Cardiac septum (tissue), 1 donor: Measurements from ENCODE around the gene GPR157. TPM values are rescaled to one million over a fixed set of nuclear protein-coding genes. Genes with fewer than 3 reads are reported as not detected.
"Not testable (repeated sequence)": the region's sequence is repeated elsewhere in the genome, so short reads cannot be mapped to it uniquely, and the experiment has no call there.

Experiments used
- DNase-seq: peaks from one replicate; pipeline ENCODE4 v3.0.0-alpha.2; 2020; ENCODE audit warnings: low spot score
- intact Hi-C: fragments of 100-400 bp; cut with DNase I; formaldehyde crosslinking; loops from one replicate; pipeline ENCODE4 v1.14.0; 2022
- total RNA-seq: library from RNA; stranded (reverse); fragmentation: NEBNext Ultra II Directional; extraction: Animal tissue kit (Norgen Biotek cat#: 25700); gene quantifications from one replicate; pipeline ENCODE4 v1.2.1, GENCODE V29; 2021
- donor health status: DM: no; HTN: no; CAD: no.

The GPR157 gene
- total RNA-seq, 1 donor from 2014 or later, result 23.0 TPM

DNA sequence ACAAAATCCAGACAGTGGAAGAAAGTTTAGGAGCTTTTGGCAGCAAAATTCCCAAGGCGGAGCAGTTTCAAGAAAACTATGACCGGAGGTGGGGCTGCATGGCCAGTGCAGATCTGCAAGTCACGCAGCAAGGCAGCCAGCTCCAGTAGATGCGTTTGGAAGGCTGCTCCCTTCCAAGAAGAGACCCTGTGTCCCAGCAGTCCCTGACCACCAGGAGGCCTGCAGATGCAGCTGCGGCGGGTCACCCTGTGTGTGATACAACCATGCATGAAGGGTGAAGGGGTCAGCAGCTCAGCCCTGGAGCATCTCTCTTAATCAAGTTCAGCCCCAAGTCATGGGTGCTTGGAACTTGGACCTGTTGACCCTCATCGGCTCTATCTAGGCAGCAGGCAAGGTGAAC lies 29.3 kb downstream of the GPR157 start:
- intact Hi-C loops, result no loop called here
- peak; percentile 60 for DNase-seq

DNA sequence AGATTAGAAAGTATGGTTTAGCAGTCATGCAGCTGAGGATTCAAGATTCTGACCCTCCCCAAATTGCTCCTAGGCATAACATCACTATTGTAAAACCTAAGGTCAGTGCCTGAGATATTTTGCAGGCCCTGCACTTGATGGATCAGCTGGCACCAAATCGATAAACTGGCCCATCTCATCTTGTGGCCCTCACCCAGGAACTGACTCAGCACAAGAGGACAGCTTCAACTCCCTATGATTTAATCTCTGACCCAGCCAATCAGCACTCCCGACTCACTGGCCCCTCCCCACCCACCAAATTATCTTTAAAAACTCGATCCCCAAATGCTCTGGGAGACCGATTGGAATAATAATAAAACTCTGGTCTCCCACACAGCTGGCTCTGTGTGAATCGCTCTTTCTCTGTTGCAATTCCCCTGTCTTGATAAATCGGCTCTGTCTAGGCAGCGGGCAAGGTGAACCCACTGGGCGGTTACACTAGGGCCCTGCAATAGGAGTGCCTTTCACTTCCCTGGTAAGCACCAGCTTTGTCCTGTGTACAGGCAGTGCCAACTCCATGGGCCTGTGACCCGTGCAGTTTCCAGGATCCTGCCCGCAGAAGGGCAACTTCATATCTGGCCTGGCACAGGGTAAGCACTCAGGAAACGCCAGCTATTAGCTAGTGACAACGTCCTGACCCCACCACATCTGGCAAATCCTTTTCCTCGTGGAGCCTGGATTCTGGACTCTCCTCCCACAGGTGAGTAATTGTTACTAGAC lies 30.8 kb downstream of the GPR157 start:
- DNase-seq, result peak; percentile 44
- intact Hi-C loops, result no loop called here

DNA sequence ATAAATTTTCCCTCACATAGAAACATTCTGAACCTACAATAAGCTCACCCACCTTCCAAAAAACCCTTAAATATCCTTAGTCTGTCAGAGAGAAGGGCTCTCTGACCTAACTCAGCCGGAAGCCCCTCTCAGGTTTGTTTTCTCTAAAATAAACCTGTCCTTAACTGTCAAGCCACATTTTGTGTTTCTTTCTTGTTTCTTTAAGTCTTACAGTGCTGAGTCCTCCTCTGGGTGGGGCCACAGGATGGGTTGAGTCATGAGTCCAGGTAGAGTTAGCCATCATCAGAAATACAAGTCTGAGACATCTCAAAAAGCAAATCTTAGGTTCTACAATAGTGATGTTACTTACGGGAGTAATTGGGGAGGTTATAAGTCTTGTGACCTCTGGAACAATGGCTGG lies 33.1 kb downstream of the GPR157 start:
- intact Hi-C loops, result no loop called here
- peak; percentile 10 for DNase-seq

DNA sequence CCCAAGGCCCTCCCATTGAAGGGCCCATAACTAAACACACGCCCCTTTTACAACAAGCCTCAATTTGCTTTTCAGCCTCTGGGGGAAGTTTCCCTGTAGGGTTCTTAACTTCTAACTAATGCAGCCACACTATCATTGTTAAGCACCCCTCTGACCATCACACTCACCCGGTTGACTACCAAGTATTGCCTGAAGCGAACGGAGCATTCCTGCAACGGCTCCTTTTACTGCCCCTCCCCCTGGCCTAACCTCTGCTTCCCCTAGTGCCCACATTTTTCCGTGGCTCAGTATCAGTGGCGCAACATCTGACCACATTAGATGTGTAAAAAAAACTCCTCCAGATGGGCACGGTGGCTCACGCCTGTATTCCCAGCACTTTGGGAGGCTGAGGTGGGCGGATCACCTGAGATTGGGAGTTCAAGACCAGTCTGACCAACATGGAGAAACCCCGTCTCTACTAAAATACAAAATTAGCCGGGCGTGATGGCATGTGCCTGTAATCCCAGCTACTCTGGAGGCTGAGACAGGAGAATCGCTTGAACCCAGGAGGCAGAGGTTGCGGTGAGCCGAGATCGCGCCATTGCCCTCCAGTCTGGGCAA lies 34.8 kb downstream of the GPR157 start:
- intact Hi-C loops, result not testable (repeated sequence)
- DNase-seq, result peak; percentile 75

DNA sequence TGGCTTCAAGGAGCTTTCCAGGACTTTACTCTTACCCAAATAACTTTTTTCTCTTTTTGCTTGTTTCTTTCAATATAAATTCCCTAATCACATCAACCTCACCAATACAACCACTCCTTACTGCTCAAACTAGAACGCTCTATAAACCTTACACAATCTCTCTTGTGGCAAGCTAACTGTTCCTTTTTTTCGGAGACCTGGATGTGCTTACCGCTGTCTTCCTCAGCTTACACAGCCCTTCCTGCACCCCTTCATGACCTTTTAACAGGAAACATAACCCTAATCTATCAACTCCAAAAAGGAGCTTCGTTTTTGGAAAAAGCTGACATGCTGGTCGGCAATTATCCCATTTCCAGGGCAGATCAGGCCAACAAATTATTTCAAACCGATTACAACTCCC lies 35.3 kb downstream of the GPR157 start:
- no peak for DNase-seq
- intact Hi-C loops, result no loop called here

GRCh38 chr1:9093091-9093490 lies 35.8 kb downstream of the GPR157 start:
- intact Hi-C loops, result no loop called here
- peak; percentile 14 for DNase-seq

DNA sequence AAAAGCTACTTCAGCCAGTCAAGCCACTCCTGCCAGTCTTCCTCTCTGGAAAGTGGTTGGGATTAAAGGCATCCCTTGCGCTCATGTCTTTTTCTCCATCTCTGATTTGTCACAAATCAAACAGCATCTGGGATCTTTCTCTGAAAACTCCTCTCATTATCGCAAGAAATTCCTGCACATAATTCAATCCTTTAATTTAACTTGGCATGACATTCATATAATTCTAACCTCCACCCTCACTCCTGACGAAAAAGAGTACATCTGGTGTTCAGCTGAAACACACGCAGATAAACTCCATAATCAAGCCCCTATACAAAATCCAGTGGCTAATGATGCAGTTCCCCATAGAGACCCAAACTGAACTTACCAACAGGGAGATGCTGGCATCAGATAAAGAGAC lies 40.1 kb downstream of the GPR157 start:
- intact Hi-C loops, result no loop called here
- no peak for DNase-seq

GRCh38 chr1:9087411-9088125 lies 41.3 kb downstream of the GPR157 start:
- DNase-seq, result peak; percentile 59
- intact Hi-C loops, result no loop called here

- intact Hi-C loops, result no loop called here
- DNase-seq, result peak; percentile 12
These were observed 42.1 kb downstream of the GPR157 start for GRCh38 chr1:9086796-9087195.

GRCh38 chr1:9086045-9086444 lies 42.9 kb downstream of the GPR157 start:
- intact Hi-C loops, result no loop called here

DNA sequence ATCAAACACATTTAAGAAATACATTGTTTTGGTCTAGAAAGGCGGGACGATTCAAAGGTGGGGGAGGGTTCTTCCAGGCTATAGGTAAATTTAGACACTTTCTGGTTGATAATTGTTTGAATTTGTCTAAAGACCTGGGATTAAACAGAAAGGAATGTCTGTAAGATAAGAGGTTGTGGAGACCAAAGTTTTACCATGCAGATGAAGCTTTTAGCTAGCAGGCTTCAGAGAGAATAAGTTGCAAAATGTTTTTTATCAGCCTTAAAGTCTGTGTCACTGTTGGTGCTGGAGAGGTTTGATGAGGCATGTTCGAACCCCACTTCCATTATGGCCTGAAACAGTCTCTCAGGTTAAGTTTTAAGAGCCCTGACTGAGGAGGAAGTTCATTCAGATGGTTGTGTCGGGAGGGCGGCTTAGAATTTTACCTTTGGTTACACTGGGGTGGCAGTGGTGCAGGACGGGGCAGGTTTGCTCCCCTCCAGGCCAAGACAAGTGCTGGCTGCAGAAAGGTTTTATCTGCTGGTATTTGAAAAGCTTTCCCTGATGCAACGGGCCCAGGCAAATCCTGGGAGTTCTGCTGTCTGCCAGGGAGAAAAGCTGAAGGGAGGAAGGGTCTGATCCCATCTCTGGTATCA lies 43.5 kb downstream of the GPR157 start:
- peak; percentile 61 for DNase-seq
- intact Hi-C loops, result no loop called here

More at GRCh38 chr1:9086045-9086444, 42.9 kb downstream of the GPR157 start:
- peak; percentile 29 for DNase-seq

DNA sequence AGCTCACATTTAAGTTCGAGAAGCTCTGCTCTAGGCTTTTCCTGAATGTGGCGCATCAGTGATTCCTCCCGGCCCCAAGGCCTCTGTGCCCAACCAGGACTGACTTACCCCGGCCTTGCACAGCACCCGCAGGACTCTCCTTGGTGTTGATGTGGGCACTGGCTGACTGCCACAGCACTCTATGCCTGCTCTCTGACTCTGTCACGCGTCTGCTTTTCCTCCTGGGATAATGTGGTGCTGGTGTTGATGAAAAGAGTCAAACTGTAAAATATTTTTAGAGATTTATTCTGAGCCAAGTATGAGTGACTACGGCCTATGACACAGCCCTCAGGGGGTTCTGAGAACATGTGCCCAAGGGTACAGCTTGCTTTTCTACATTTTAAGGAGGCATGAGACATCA lies 44.0 kb downstream of the GPR157 start:
- intact Hi-C loops, result no loop called here
- no peak for DNase-seq

DNA sequence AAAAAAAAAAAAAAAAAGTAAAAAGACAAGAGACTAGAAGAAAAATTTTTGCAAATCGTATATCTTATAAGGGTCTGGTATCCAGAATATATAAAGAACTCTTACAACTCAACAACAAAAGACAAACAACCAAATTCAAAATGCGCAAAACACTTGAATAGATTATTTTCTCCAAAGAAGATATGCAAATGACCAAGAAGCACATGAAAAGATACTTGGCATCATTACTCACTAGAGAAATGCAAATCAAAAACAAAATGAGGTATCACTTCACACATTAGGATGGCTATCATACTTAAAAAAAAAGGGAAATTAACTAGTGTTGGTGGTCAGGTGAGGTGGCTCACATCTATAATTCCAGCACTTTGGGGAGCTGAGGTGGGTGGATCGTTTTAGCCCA lies 47.4 kb downstream of the GPR157 start:
- DNase-seq, result no peak
- intact Hi-C loops, result no loop called here

DNA sequence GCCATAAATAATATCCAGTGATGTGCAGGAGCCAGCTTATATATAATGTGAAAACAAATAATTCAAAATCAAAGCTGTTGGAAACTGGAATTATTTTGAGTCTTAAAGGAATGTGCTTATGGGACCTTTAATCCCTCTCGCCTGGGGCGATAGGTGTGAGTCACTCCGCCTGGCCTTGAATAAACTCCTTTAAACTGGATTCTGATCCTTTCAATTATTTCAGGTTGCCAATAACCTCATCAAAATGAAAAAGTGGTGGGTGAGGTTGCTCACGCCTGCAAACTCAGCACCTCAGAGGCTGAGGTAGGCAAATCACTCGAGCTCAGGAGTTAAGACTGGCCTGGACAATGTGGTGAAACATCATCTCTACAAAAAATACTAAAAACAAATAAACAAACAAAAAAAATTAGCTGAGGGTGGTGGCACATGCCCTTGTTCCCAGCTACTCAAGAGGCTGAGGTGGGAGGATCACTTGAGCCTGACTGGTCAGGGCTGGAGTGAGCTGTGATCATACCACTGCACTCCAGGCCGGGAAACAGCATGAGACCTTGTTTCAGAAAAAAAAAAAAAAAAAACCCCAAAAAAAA lies 48.1 kb downstream of the GPR157 start:
- intact Hi-C loops, result no loop called here
- DNase-seq, result no peak

DNA sequence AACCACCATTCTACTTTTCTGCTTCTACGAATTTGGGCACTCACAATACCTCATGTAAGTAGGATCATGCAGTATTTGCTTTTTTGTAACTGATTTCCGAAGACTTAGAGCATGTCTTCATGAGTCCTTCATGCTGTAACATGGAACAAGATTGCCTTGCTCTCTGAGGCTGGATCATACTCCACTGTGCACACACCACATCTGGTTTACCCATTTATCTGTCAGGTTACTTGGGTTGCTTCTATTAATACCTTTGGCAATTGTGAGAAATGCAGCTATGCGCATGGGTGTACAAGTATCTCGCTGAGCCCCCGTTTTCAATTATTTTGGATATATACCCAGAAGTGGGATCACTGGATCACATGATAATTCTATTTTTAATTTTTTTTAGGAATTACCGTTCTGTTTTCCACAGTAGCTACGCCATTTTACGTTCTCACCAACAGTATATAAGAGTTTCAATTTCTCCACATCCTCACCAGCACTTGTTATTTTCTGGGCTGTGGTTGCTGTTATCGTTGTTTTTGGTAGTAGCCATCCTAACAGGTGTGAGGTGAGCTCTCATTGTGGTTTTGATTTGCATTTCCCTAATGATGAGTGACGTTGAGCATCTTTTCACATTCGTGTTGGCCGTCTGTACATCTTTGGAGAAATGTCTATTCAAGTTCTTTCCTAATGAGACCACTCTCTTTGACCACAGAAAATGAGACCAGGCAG lies 48.8 kb downstream of the GPR157 start:
- intact Hi-C loops, result no loop called here

DNA sequence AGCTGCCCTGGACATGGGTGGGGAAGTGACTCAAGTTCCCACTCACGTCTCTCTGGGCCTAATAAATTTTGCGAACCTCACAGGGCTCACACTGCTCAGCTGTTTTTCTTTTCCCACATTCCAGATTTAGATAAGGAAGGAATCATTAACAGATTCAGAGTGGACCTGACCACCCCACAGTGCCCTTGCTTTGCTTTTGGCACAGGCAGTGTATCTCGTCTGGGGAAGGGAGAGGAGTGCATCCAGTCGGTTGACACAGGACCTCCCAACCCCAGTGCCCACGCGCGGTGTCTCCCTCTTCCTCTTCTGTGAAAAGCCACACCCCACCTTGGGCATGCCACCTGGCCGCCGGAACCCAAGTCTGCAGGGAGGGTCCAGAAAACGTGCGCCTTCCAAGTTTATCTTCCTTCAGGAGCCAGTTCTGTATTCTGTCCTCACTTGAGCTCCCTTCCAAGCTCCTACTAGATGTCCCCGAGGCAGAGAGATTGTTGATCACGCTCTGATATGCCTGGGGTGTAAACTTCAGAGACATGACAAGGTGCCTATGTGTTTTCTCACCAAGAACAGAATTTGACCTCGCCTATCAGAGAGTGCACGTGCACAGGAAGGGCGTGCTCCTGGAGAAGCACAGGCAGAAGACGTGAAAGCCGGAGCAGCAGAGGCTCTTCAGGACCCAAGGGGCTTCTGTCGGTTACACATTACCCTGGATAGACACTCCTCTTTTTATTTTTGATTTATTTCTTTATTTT lies 50.0 kb downstream of the GPR157 start:
- no peak for DNase-seq
- intact Hi-C loops, result no loop called here

More for the DNA sequence above, 48.8 kb downstream of the GPR157 start:
- no peak for DNase-seq

DNA sequence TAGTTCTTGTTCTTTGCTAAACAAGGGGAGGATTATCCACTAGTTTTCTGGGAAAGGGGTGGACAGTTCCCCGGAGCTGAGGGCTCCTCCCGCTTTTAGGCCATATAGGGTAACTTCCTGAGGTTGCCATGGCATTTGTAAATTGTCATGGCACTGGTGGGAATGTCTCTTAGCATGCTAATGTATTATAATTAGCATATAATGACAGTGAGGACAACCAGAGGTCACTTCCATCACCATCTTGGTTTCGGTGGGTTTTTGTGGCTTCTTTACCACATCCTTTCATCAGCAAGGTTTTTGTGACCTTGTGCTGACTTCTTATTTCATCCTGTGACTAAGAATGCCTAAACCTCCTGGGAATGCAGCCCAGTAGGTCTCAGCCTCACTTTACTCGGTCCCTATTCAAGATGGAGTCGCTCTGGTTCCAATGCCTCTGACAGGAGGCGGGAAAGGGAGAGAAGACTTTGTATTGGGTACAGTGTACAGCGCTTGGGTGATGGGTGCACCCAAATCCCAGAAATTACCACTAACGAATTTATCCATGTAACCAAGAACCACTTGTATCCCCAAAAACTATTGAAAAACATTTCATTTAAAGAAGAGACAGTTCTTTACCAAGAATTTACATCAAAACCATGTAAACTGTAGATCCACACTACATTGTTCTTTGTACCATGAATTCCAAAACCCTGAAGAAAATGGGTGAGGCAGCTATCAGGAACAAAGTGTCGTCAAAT lies 50.7 kb downstream of the GPR157 start:
- intact Hi-C loops, result no loop called here

DNA sequence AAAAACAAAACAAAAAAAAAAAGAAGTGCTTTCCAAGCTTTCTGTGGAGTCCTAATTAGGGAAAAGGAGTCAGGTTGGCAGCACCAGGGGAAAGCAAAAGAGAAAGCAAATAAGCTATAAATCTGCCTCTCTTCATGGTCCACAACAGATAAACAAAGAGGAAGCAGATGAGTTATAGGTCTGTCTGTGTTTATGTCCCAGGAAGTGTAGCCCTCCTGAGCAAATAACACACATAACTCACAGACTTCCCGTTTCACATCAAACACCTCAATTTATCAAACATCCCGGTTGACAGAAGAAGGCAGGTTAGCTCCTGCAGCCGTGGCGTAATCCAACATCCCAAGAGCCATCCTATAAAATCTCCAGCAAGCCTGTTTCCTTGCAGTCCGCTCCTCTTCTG lies 53.9 kb downstream of the GPR157 start:
- DNase-seq, result no peak
- intact Hi-C loops, result no loop called here

More for the DNA sequence above, 50.7 kb downstream of the GPR157 start:
- DNase-seq, result no peak
